NCI-H2227 treated with DMSO at 0.1 percent for 48 hours (cell line): Measurements from ENCODE around the gene ACAP1.
"Not testable (repeated sequence)": the region's sequence is repeated elsewhere in the genome, so short reads cannot be mapped to it uniquely, and the experiment has no call there.

Source experiments
- DNase-seq: peaks from one replicate; lab custom pipeline; 2025; lab: John Stamatoyannopoulos, UW

ACAP1 gene

DNA sequence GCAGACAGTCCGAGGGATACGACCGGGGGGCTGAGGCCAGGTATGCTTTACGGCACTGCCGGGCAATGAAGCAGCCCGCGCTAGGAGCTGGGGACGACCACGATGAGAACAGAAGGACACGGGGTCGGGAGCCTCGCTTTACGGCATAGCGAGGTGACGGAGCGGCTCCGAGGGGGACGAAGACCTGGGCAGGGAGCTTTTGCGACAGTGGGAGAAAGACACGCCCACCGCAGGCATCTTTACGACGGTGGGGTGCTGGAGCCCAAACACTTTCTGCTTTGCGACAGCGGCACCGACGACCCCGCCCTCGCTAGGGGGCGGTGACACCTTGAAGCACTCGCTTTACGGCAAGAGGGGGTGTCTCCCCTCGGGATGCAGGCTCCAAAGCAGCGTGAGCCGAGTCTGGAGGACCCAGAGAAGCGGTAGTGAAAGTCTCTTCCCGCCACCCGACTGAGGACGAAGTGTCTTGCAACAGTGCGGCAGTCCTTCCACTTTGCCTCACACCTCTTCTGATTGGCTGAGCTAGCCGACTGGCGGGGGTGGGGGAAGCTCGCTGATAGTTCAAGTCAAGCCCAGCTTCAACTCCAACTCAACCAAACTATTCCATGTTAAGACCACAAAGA is 6.8 kb upstream of the ACAP1 start:
- peak; percentile 89 for DNase-seq

DNA sequence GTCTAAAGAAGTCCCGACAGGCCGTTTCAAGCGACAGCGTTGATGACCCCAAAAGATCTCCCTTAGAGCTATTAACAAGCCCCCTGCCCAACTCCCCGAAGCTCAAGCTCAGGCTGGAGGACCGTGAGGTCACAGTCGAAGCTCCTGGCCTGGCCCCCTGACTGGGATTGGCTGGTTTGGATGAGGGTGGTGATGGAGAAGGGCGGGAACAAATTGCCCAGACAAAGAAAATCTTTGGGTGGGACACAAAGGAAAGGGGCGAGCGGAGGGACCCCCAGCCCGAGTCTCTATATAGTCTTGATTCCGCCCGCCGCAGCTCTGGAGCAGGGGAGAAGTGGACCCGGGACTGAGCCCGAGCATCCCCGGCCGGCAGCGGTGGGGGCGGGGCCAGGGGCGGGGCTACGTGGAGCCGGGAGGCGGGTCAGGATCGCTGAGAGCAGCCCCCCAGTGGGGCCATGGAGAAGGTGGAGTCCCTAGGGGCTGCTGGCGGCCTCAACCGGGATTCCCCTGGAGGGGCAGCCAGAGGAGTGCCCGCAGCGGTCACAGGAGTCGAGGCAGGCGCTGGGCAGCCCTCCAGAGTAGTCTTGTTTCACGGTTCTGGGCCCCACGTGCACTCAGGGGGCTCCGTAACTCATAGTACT is 6.2 kb upstream of the ACAP1 start:
- peak; percentile 78 for DNase-seq

DNA sequence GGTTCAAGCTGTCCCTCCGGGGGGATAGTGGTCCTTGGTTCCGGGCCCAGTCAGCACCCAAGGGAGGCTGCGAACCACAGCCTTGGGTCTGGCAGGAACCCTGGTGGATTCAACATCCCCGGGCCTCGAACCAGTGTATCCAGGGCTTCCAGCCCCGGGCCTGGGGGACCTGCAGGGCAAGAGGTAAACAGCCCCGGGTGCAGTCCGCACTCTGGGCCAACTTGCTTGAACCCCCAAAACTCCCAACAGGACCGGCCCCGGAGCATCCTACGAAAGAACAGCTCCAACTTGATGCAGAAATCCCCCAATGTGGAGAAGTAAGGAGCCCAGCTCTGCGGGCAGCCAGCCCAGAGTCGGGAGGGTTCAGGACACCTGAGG is 5.7 kb upstream of the ACAP1 start:
- no peak for DNase-seq

DNA sequence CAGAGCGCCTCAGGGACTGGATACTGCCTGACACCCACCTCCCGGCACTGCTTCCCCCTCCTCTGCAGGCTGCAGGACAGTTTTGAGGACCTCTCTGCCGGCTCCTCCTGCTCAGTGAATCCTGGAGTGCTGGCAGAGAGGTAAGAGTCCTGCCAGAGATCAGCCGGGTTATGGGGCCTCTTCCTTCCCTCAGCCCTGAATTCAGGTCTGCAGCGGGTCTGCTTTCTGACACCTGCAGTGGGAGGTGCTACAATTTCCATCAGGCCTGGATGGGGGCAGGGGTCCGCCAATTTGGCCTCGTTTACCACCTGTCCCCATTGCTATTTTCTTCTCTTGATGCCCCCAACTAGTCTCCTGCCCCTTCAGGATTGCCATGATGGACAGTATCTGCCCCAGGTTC is 4.2 kb upstream of the ACAP1 start:
- DNase-seq, result no peak

DNA sequence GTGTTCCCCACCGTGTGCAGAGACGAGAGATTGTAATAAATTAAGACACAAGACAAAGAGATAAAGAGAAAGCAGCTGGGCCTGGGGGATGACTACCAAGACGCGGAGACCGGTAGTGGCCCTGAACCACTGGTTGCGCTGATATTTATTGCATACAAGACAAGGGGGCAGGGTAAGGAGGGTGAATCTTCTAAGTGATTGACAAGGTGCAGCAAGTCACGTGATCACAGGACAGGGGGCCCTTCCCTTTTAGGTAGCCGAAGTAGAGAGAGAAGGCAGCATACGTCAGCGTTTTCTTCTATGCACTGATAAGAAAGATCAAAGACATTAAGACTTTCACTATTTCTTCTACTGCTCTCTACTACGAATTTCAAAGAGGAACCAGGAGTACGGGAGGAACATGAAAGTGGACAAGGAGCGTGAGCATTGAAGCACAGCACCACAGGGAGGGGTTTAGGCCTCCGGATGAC is 3.7 kb upstream of the ACAP1 start:
- DNase-seq, result not testable (repeated sequence)

DNA sequence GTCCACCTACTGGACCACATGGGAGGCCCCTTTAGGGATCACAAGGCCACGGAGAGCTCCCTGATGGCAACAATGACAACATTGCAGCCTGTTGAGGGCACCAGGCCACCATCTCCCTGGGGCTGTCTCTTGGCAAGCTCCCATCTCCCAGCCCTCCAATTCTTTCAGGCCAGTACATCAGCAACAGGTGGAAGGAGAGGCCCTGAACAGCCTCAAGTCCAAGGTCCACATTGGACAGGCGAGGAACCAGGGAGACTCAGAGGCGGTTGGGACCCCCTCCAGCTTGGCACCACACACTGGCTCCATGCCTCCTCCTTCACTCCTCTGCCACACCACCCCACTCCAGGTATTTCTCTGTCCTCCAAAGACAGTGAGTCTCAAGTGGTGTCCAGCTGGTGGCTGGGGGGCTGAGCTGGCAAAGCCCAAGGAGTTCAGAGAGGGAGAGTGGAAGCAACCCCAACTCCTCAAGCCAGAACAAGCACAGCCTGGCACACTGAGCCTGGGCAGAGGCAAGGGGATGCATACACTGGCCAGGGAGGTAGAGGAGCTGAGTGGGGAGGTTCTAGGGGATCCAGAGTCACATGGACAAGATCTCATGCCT is 1.3 kb upstream of the ACAP1 start:
- no peak for DNase-seq

DNA sequence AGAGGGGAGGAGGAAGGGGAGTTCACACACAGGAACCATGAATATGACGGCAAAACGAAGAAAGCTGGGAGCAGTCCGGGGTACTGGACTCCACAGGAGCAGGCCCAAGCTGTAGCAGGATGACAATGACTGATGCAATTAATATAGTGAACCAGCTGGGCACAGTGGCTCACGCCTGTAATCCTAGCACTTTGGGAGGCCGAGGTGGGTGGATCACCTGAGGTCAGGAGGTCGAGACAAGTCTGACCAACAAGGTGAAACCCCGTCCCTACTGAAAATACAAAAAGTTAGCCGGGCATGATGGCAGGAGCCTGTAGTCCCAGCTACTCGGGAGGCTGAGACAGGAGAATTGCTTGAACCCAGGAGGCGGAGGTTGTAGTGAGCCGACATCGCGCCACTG is 564 bp upstream of the ACAP1 start:
- not testable (repeated sequence) for DNase-seq

DNA sequence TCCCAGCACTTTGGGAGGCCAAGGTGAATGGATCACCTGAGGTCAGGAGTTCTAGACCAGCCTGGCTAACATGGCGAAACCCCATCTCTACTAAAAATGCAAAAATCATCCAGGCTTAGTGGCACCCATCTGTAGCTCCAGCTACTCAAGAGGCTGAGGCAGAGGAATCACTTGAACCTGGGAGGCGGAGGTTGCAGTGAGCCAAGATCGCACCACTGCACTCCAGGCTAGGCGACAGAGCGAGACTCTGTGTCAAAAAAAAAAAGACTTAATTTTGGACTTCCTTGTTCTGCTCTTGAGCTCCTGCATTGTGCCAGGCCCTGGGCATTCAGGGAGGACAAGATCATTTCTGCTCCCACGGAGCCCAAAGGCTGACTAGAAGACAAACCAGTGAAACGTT is 1.3 kb downstream of the ACAP1 start:
- not testable (repeated sequence) for DNase-seq

DNA sequence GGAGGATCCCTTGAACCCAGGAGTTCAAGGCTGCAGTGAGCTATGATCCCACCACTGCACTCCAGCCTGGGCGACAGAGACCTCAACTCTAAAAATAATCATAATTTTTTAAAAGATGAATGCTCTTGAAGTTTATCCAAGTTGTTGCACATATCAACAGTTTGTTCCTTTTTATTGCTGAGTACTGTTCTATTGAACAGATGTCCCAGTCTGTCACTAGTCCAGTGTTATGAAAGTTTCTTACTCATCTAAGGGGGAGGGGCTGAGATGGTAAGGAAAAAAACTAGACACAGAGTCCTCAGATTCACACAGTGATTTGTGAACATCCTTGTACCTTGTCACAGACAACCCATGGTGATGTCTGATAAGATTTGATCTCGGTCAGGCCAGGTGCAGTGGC is 3.9 kb downstream of the ACAP1 start:
- DNase-seq, result no peak

DNA sequence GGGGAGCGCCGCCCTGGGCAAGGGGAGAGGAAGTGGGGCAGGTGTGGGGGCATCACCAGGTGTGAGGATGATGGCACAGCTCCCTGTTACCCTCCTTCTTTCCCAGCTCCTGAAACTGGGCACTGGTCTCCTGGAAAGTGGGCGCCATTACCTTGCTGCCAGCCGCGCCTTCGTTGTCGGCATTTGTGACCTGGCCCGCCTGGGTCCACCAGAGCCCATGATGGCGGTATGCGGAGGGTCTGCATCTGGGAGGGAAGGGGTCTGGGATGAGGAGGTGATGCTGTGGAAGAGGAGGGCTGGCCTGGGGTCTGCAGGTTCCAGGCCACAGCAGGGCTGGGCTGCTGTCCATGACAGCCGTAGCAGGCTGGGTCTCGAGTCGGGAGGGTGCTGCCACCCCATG is 5.5 kb downstream of the ACAP1 start:
- DNase-seq, result no peak

DNA sequence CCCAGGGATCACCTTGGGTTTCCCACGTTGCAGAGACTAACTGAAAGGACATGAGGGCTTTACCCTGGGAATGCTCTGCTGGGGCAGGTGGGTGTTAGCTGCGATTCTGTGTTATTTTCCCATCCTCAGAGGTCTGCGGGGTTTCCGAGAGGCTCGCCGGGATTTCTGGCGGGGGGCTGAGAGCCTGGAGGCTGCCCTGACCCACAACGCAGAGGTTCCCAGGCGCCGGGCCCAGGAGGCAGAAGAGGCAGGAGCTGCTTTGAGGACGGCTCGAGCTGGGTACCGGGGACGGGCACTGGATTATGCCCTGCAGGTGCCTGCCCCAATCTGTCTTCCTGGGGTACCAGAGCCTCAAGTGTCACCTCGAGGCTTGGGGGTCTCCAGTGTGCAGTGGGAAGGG is 6.9 kb downstream of the ACAP1 start:
- DNase-seq, result no peak

DNA sequence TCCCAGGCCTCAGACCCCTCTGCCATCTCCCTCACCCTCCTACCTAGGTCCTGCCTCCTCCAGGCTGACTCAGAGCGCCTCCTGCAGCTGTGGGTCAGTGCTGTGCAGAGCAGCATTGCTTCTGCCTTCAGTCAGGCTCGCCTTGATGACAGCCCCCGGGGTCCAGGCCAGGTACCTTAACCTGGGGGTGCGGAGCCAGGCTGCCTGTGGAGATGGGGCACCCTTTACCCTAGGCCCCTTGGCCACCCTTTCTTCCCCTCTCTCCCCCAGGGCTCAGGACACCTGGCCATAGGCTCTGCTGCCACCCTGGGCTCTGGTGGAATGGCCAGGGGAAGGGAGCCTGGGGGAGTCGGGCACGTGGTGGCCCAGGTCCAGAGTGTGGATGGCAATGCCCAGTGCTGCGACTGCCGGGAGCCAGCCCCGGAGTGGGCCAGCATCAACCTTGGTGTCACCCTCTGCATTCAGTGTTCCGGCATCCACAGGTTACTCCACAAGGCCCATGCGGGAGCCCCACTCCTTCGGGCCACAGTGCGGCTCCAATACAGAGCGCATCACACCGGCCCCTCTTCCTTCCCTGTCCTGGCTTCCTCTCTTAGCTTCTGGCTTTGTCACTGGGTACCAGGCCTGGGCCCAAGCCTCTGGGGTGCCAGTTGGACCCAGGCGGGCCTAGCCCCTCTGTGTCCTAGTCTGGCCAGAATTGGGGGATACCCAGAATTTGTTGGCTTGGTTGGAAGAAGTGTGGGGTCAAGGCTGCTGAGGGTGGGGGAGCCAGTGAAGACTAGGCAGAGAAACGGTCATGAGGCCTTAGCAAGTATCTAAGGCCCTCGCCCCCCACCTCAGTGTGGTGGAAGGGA is 10.7 kb downstream of the ACAP1 start:
- DNase-seq, result no peak

DNA sequence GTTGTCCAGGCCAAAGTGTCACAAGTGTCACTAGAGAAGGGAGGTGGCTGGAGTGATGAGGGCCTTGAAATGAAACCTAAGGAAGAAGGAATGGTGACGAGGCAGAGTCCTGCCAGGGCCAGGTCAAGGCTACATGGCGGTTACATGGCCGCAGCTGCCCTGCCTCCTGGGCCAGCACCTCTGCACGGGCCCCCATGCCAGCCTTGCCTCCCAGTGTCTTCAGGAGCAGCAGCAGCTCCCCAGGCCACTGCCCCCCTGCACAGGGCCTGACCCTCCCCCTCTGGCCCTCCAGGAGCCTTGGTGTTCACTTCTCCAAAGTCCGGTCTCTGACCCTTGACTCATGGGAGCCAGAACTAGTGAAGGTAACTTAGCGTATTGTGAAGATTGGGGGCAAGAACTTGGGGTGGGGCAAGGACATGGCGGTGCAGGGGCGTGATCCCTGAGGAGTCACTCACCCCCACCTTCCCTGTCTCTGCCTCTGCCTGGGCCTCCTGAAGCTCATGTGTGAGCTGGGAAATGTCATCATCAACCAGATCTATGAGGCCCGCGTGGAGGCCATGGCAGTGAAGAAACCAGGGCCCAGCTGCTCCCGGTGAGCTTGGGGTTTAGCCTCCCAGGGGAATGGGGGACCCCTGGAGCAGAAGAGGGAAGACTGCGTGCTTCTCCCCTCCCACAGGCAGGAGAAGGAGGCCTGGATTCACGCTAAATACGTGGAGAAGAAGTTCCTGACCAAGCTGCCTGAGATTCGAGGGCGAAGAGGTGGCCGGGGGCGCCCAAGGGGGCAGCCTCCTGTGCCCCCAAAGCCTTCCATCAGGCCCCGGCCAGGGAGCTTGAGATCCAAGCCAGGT is 11.5 kb downstream of the ACAP1 start:
- DNase-seq, result no peak

GRCh38 chr17:7348478-7349242 is 12.3 kb downstream of the ACAP1 start:
- no peak for DNase-seq

GRCh38 chr17:7351665-7352502 is 15.6 kb downstream of the ACAP1 start, which contains the start of gene KCTD11:
Gene KCTD11 (plus strand): TSS chr17:7352162.
- peak; percentile 17 for DNase-seq

- no peak for DNase-seq
Observed at GRCh38 chr17:7352503-7352889, 16.2 kb downstream of the ACAP1 start.

DNA sequence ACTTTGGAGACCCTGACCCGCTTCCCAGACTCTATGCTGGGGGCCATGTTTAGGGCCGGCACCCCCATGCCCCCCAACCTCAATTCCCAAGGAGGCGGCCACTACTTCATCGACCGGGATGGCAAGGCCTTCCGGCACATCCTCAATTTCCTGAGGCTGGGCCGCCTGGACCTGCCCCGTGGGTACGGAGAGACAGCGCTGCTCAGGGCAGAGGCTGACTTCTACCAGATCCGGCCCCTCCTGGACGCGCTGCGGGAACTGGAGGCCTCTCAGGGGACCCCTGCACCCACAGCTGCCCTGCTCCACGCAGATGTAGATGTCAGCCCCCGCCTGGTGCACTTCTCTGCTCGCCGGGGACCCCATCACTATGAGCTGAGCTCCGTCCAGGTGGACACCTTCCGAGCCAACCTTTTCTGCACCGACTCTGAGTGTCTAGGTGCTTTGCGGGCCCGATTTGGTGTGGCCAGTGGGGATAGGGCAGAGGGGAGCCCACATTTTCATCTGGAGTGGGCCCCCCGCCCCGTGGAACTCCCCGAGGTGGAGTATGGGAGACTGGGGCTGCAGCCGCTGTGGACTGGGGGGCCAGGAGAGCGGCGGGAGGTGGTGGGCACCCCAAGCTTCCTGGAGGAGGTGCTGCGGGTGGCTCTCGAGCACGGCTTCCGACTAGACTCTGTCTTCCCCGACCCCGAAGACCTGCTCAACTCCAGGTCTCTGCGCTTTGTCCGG is 16.7 kb downstream of the ACAP1 start:
- DNase-seq, result no peak

DNA sequence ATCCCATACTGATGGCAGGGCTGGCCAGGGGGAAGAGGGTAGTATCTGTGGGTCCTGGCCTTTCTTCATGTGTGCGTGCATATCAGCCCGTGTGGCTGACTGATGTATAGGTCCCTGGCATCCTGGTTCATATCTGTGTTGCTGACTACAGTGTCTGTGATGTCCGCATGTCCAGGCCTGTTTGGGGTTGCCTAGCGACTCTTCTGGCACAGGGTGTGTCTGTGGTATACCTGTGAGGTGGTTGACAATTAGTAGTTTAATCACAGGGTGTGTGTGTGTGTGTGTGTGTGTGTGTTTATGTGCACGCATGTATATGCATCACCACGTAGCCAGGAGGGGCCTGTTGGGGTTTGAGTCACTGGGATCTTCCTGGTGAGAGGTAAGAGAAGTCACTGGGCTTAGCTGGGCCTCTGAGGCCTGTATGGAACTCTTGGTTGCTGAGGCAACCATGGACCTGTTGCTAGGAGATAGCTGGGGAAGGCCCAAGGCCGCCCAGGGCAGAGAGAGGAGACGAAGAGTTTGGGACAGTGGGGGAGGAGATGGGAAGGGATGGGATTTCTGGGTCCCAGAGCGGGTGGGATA is 18.0 kb downstream of the ACAP1 start:
- DNase-seq, result no peak

- DNase-seq, result no peak
Observed at GRCh38 chr17:7355053-7355452, 18.7 kb downstream of the ACAP1 start, which contains the start of gene TMEM95. Gene TMEM95 (plus strand): TSS chr17:7355156. CDS start chr17:7355205, 49 bp downstream.
